GM12878 (cell line): ENCODE data around the gene DENND2C.

Experiments
- CHD4 ChIP-seq: fragments of 200-600 bp; sonication (generic); IDR thresholded peaks from 2 replicates; pipeline ENCODE4 v1.6.1; 2016; ENCODE audit warnings: mild to moderate bottlenecking
- POLR2A ChIP-seq: IDR thresholded peaks from 2 replicates; pipeline ENCODE4 v1.6.1; 2011; ENCODE audit warnings: low read depth, mild to moderate bottlenecking, low read length
- REST ChIP-seq: IDR thresholded peaks from 2 replicates; pipeline ENCODE4 v1.6.1; 2012; ENCODE audit warnings: mild to moderate bottlenecking, low read depth, low read length
- USF2 ChIP-seq: IDR thresholded peaks from 2 replicates; pipeline ENCODE4 v1.6.1; 2011; ENCODE audit warnings: low read depth, low read length, improper control_type of control experiment, borderline replicate concordance

GRCh38 chr1:114685851-114686250 is 16.0 kb upstream of the DENND2C start:
- TF ChIP-seq USF2 (no peak), POLR2A (no peak), CHD4 (no peak), REST (no peak)
